SK-N-SH (cell line): ENCODE data around the gene ZFYVE21. TPM values are rescaled to one million over a fixed set of nuclear protein-coding genes. Genes with fewer than 3 reads are reported as not detected.

ENCODE experiments used
- CTCF ChIA-PET: fragments of 300-600, 350-600 bp; formaldehyde crosslinking; extraction: SDS; loops from one replicate; lab custom pipeline; 2021; lab: Yijun Ruan, JAX
- POLR2A ChIA-PET: fragments of 350-600 bp; sonication (Branson Sonifier 250); formaldehyde crosslinking; extraction: SDS; loops from one replicate; lab custom pipeline; 2020; ENCODE audit warnings: antibody characterized with exemption, inconsistent platforms; lab: Yijun Ruan, JAX
- DNase-seq: peaks from one replicate; pipeline ENCODE4 v3.0.0; 2012
- H2AFZ ChIP-seq: fragments of 200-600 bp; sonication (generic); 2 replicates; pipeline ENCODE4 v1.8.1; 2016; ENCODE audit warnings: antibody characterized with exemption, mild to moderate bottlenecking, low read depth
- H3F3A ChIP-seq: fragments of 200-600 bp; sonication (generic); replicated peaks from 2 replicates; pipeline ENCODE3; 2016; ENCODE audit warnings: antibody characterized with exemption, mild to moderate bottlenecking; ENCODE audit not compliant: insufficient read depth
- H3K27ac ChIP-seq, 2 experiments: fragments of 200-500 bp in 1 of 2; fragments of 200-600 bp in 1 of 2; sonication (Bioruptor generic) in 1 of 2; sonication (generic), shearing (Covaris generic) in 1 of 2; 2 replicates each; pipeline versions ENCODE4 v1.5.1 to v1.6.1; 2014 to 2016; ENCODE audit warnings: low read depth in 2 of 2, inconsistent platforms in 1 of 2, low read length in 1 of 2, mild to moderate bottlenecking in 1 of 2, mixed read lengths in 1 of 2
- H3K27me3 ChIP-seq: fragments of 200-600 bp; sonication (generic), shearing (Covaris generic); 2 replicates; pipeline ENCODE4 v1.6.1; 2016; ENCODE audit warnings: mixed run types; ENCODE audit not compliant: insufficient read depth
- H3K36me3 ChIP-seq, 2 experiments: fragments of 200-500 bp in 1 of 2; fragments of 200-600 bp in 1 of 2; sonication (Bioruptor generic) in 1 of 2; sonication (generic) in 1 of 2; replicated peaks in 1 of 2; 2 replicates each; pipeline versions ENCODE3 to v1.5.1; 2014 to 2016; ENCODE audit warnings: low read length in 1 of 2, mild to moderate bottlenecking in 1 of 2; ENCODE audit not compliant: insufficient read depth in 2 of 2, control insufficient read depth in 1 of 2
- H3K4me1 ChIP-seq, 2 experiments: fragments of 200-500 bp in 1 of 2; fragments of 200-600 bp in 1 of 2; sonication (Bioruptor generic) in 1 of 2; sonication (generic), shearing (Covaris generic) in 1 of 2; 2 replicates each; pipeline versions ENCODE4 v1.5.1 to v1.6.1; 2014 to 2016; ENCODE audit warnings: low read depth in 1 of 2, low read length in 1 of 2, mixed run types in 1 of 2; ENCODE audit not compliant: insufficient read depth in 2 of 2, control insufficient read depth in 1 of 2
- H3K4me2 ChIP-seq: fragments of 200-600 bp; sonication (generic), shearing (Covaris generic); 2 replicates; pipeline ENCODE4 v1.6.1; 2017; ENCODE audit warnings: mixed run types
- H3K4me3 ChIP-seq, 2 experiments: fragments of 200-500 bp in 1 of 2; fragments of 200-600 bp in 1 of 2; sonication (Bioruptor generic) in 1 of 2; sonication (generic), shearing (Covaris generic) in 1 of 2; 2 replicates each; pipeline versions ENCODE4 v1.5.1 to v1.8.1; 2014 to 2016; ENCODE audit warnings: low read depth in 2 of 2, inconsistent platforms in 1 of 2, low read length in 1 of 2, mild to moderate bottlenecking in 1 of 2, mixed read lengths in 1 of 2, moderate library complexity in 1 of 2
- H3K79me2 ChIP-seq: fragments of 200-600 bp; sonication (generic); 2 replicates; pipeline ENCODE4 v1.8.1; 2017; ENCODE audit warnings: mild to moderate bottlenecking; ENCODE audit not compliant: insufficient read depth
- H3K9ac ChIP-seq: fragments of 200-600 bp; sonication (generic); 2 replicates; pipeline ENCODE4 v1.6.1; 2017; ENCODE audit warnings: mixed run types
- H3K9me2 ChIP-seq: fragments of 200-600 bp; sonication (generic); 2 replicates; pipeline ENCODE4 v1.6.1; 2017; ENCODE audit warnings: mixed run types
- H3K9me3 ChIP-seq: fragments of 200-600 bp; sonication (generic); 2 replicates; pipeline ENCODE4 v1.6.1; 2017; ENCODE audit warnings: mixed run types, mild to moderate bottlenecking, moderate library complexity
- H4K20me1 ChIP-seq: fragments of 200-600 bp; sonication (generic); 2 replicates; pipeline ENCODE4 v1.6.1; 2017; ENCODE audit warnings: mild to moderate bottlenecking, mixed run types; ENCODE audit not compliant: insufficient read depth
- EP300 ChIP-seq, 2 experiments: IDR thresholded peaks; 2 replicates each; pipeline versions ENCODE4 v1.4.0 to v1.6.1; 2012; ENCODE audit warnings: borderline replicate concordance in 1 of 2, low read depth in 1 of 2, low read length in 1 of 2
- FOSL2 ChIP-seq: IDR thresholded peaks from 2 replicates; pipeline ENCODE4 v1.4.0; 2012; ENCODE audit warnings: low read depth, mild to moderate bottlenecking, moderate library complexity, borderline replicate concordance
- GABPA ChIP-seq: IDR thresholded peaks from 2 replicates; pipeline ENCODE4 v1.4.0; 2012; ENCODE audit warnings: low read depth, mild to moderate bottlenecking
- GATA2 ChIP-seq: sonication (generic); formaldehyde crosslinking; IDR thresholded peaks from 2 replicates; pipeline ENCODE4 v1.5.0; 2020; ENCODE audit warnings: mild to moderate bottlenecking, missing genetic modification reagents
- IRF3 ChIP-seq: fragments of 150-350 bp; IDR thresholded peaks from 2 replicates; pipeline ENCODE4 v1.6.1; 2016; ENCODE audit warnings: mild to moderate bottlenecking, low read depth, low read length
- JUND ChIP-seq: IDR thresholded peaks from 2 replicates; pipeline ENCODE4 v1.4.0; 2012
- MEF2A ChIP-seq: IDR thresholded peaks from 2 replicates; pipeline ENCODE4 v1.4.0; 2012; ENCODE audit warnings: low read depth, borderline replicate concordance
- MXI1 ChIP-seq: IDR thresholded peaks from 2 replicates; pipeline ENCODE4 v1.6.1; 2012; ENCODE audit warnings: mild to moderate bottlenecking, low read depth, low read length, improper control_type of control experiment
- NFIC ChIP-seq: IDR thresholded peaks from 2 replicates; pipeline ENCODE4 v1.4.0; 2012; ENCODE audit warnings: borderline replicate concordance
- NRF1 ChIP-seq: IDR thresholded peaks from 2 replicates; pipeline ENCODE4 v1.6.1; 2012; ENCODE audit warnings: low read depth, mild to moderate bottlenecking, low read length
- POLR2AphosphoS5 ChIP-seq: IDR thresholded peaks from 2 replicates; pipeline ENCODE4 v1.6.1; 2012; ENCODE audit warnings: low read depth, low read length
- RFX5 ChIP-seq: IDR thresholded peaks from 2 replicates; pipeline ENCODE4 v1.6.1; 2012; ENCODE audit warnings: mild to moderate bottlenecking, improper control_type of control experiment, low read length
- RXRA ChIP-seq: IDR thresholded peaks from 2 replicates; pipeline ENCODE4 v1.4.0; 2012; ENCODE audit warnings: low read depth, mild to moderate bottlenecking, borderline replicate concordance
- TCF12 ChIP-seq: IDR thresholded peaks from 2 replicates; pipeline ENCODE4 v1.4.0; 2012
- USF1 ChIP-seq: IDR thresholded peaks from 2 replicates; pipeline ENCODE4 v1.4.0; 2012; ENCODE audit warnings: low read depth, borderline replicate concordance
- USF2 ChIP-seq: fragments of 150-350 bp; IDR thresholded peaks from 2 replicates; pipeline ENCODE4 v1.6.1; 2017; ENCODE audit warnings: antibody characterized with exemption, low read length, low read depth, borderline replicate concordance
- ZBTB33 ChIP-seq: IDR thresholded peaks from 2 replicates; pipeline ENCODE4 v1.4.0; 2012; ENCODE audit warnings: low read depth, borderline replicate concordance
- WGBS: methylation state at CpG from one replicate; pipeline ENCODE4 v1.1.6; 2017; ENCODE audit warnings: low lambda C conversion rate; 5-methylcytosine and 5-hydroxymethylcytosine counted together
- polyA plus RNA-seq, 3 experiments: library from polyadenylated mRNA; depleted of rRNA; stranded (reverse); fragments of >200 nt; gene quantifications; 2 replicates each; pipeline ENCODE4 v1.2.3, GENCODE V29; 2012
- TF ChIP-seq, protein P1 (sequence below): IDR thresholded peaks from 2 replicates; pipeline ENCODE4 v1.6.1; 2012; ENCODE audit warnings: mild to moderate bottlenecking, low read depth, low read length, moderate library complexity

The ZFYVE21 gene
- polyA plus RNA-seq, 1 of the 3 experiments (the other 2 are of a cell fraction), result 82.1 TPM

GRCh38 chr14:103739466-103739792 lies 23.8 kb downstream of the ZFYVE21 start:
- H2AFZ ChIP-seq, result no peak overlapping the region
- no peak overlapping the region for H3K9ac ChIP-seq
- no peaks in the 10 kb centered on the region for H4K20me1 ChIP-seq
- POLR2A ChIA-PET, result no interaction called here
- H3K27me3 ChIP-seq, result no peaks in the 10 kb centered on the region
- H3K4me1 ChIP-seq, result no peaks in the 10 kb centered on the region; a peak in 1 of 4 replicates
- H3K9me3 ChIP-seq, result no peaks in the 10 kb centered on the region
- CTCF ChIA-PET, result no interaction called here
- WGBS, result 87% methylated on average over 6 of the region's 6 CpGs
- TF ChIP-seq IRF3, result no peak
- TF ChIP-seq RFX5, result no peak
- TF ChIP-seq RXRA, result no peak
- no peak for TF ChIP-seq POLR2AphosphoS5
- no peak for TF ChIP-seq MEF2A
- no peak for TF ChIP-seq GATA2 (CRISPR knock-in tag)
- no peak for TF ChIP-seq USF1
- TF ChIP-seq TCF12, result no peak
- TF ChIP-seq USF2, result no peak
- no peak for TF ChIP-seq NRF1
- TF ChIP-seq MXI1, result no peak
- no peak for TF ChIP-seq JUND
- no peak for TF ChIP-seq GABPA
- no peaks in the 10 kb centered on the region for H3K9me2 ChIP-seq
- peaks cover 0 to 31% of the 10 kb centered on the region in 2 experiments for H3K36me3 ChIP-seq
- H3F3A ChIP-seq, result no peaks in the 10 kb centered on the region
- no peaks in the 10 kb centered on the region for H3K79me2 ChIP-seq
- no peak overlapping the region for H3K4me3 ChIP-seq
- H3K27ac ChIP-seq, result no peak overlapping the region
- no peak overlapping the region for H3K4me2 ChIP-seq
- DNase-seq, result no peak

- no peak overlapping the region for H3K9ac ChIP-seq
- CTCF ChIA-PET, result interaction anchor here (1.2 kb wide), 1 partner anchor 19 kb away, joined by 3 read pairs; no protein-coding TSS in a partner anchor
- no peaks in the 10 kb centered on the region; a peak in 1 of 4 replicates for H3K4me1 ChIP-seq
- no peaks in the 10 kb centered on the region for H3K9me3 ChIP-seq
- H2AFZ ChIP-seq, result no peak overlapping the region
- no peaks in the 10 kb centered on the region for H3K9me2 ChIP-seq
- WGBS, result 93% methylated on average over 21 of the region's 30 CpGs
- H3K4me2 ChIP-seq, result no peak overlapping the region
- H3F3A ChIP-seq, result no peaks in the 10 kb centered on the region
- H3K27ac ChIP-seq, result no peak overlapping the region
- H3K4me3 ChIP-seq, result no peak overlapping the region
- H3K79me2 ChIP-seq, result no peaks in the 10 kb centered on the region
- H3K27me3 ChIP-seq, result no peaks in the 10 kb centered on the region
- peaks cover 0 to 27% of the 10 kb centered on the region in 2 experiments for H3K36me3 ChIP-seq
- DNase-seq, result no peak
- H4K20me1 ChIP-seq, result no peaks in the 10 kb centered on the region
- POLR2A ChIA-PET, result no interaction called here
- TF ChIP-seq NFIC, result no peak
- no peak for TF ChIP-seq FOSL2
- TF ChIP-seq EP300 (IDR thresholded peaks at IDR 0.05; ENCODE audit: borderline replicate concordance in 1 of 2, low read depth in 1 of 2, low read length in 1 of 2), result no peak
- no peak for TF ChIP-seq GABPA
- TF ChIP-seq MEF2A, result no peak
- TF ChIP-seq ZBTB33, result no peak
- TF ChIP-seq, protein P1, sequence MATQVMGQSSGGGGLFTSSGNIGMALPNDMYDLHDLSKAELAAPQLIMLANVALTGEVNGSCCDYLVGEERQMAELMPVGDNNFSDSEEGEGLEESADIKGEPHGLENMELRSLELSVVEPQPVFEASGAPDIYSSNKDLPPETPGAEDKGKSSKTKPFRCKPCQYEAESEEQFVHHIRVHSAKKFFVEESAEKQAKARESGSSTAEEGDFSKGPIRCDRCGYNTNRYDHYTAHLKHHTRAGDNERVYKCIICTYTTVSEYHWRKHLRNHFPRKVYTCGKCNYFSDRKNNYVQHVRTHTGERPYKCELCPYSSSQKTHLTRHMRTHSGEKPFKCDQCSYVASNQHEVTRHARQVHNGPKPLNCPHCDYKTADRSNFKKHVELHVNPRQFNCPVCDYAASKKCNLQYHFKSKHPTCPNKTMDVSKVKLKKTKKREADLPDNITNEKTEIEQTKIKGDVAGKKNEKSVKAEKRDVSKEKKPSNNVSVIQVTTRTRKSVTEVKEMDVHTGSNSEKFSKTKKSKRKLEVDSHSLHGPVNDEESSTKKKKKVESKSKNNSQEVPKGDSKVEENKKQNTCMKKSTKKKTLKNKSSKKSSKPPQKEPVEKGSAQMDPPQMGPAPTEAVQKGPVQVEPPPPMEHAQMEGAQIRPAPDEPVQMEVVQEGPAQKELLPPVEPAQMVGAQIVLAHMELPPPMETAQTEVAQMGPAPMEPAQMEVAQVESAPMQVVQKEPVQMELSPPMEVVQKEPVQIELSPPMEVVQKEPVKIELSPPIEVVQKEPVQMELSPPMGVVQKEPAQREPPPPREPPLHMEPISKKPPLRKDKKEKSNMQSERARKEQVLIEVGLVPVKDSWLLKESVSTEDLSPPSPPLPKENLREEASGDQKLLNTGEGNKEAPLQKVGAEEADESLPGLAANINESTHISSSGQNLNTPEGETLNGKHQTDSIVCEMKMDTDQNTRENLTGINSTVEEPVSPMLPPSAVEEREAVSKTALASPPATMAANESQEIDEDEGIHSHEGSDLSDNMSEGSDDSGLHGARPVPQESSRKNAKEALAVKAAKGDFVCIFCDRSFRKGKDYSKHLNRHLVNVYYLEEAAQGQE, result no peak
- TF ChIP-seq RXRA, result no peak
- TF ChIP-seq MXI1, result no peak
These were observed 24.3 kb downstream of the ZFYVE21 start for GRCh38 chr14:103739793-103740501.
